Measurements from ENCODE around the gene LPAR4.

GRCh38 chrX:78769101-78769755 lies 21.7 kb downstream of the LPAR4 start:
- TF ChIP-seq CTCF (conservative IDR thresholded peaks at IDR 0.05; ENCODE audit: low read depth, low read length) (no peak), BHLHE40 (IDR thresholded peaks at IDR 0.05; ENCODE audit: low read depth, low read length) (no peak)

All from IMR-90 (cell line).